ENCODE measurements around the gene DUSP9.

- TF ChIP-seq, protein P1, sequence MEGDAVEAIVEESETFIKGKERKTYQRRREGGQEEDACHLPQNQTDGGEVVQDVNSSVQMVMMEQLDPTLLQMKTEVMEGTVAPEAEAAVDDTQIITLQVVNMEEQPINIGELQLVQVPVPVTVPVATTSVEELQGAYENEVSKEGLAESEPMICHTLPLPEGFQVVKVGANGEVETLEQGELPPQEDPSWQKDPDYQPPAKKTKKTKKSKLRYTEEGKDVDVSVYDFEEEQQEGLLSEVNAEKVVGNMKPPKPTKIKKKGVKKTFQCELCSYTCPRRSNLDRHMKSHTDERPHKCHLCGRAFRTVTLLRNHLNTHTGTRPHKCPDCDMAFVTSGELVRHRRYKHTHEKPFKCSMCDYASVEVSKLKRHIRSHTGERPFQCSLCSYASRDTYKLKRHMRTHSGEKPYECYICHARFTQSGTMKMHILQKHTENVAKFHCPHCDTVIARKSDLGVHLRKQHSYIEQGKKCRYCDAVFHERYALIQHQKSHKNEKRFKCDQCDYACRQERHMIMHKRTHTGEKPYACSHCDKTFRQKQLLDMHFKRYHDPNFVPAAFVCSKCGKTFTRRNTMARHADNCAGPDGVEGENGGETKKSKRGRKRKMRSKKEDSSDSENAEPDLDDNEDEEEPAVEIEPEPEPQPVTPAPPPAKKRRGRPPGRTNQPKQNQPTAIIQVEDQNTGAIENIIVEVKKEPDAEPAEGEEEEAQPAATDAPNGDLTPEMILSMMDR (IDR thresholded peaks at IDR 0.05; ENCODE audit: extremely low read depth in 1 of 2, insufficient read depth in 1 of 2, low read depth in 1 of 2, low read length in 2 of 2), result no peak
- TF ChIP-seq POLR2A (IDR thresholded peaks at IDR 0.05; ENCODE audit: low read depth, low read length), result no peak
- TF ChIP-seq EZH2 (IDR thresholded peaks at IDR 0.05; ENCODE audit: borderline replicate concordance, low read depth, low read length, severe bottlenecking), result no peak
- TF ChIP-seq GATA2 (IDR thresholded peaks at IDR 0.05; ENCODE audit: insufficient read depth, insufficient read length, low read depth, low read length), result no peak
Observed at GRCh38 chrX:153645921-153646488, 998 bp upstream of the DUSP9 start.
